ENCODE measurements around the gene ZNF644.

Gene ZNF644

DNA sequence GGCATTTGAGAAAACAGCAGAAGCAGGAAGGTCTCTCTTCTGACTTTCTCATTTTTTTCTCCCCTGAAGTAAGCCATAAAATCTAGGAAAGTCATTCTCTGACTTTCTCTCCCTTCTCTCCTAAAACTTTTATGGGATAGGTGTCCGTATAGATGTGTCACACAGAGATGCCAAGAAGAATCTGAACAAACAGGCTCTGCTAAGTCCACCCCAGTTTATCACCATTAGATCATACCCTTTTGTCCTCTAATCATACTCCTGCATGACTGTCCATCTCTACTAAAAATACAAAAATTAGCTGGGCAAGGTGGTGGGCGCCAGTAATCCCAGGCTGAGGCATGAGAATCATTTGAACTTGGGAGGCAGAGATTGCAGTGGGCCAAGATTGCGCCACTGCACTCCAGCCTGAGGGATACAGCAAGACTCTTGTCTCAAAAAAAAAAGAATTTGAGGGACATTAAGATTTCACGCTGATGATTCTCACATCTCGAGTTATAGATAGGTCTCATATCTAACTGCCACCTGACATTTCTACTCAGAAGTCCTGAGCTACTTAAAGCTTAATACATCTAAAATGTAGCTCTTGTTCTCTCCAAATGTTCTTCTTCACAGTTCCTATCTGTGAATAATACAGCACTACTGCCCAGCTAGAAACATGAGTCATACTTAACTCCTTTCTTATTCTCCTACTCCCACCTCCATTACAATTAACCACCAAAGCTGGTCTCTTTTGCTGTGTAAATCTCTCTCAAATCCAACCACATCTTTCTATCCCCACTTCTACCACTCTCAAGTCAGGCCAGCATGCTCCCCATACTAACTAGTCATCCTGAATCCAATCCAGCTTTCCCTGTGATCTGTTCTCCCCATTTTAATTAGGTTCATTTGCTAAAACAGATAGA is 47.7 kb downstream of the ZNF644 start:
- peaks cover 32% of the 10 kb centered on the region for H3K4me1 Mint-ChIP-seq
- H3K4me3 Mint-ChIP-seq = no peak overlapping the region
- no peaks in the 10 kb centered on the region for H3K9me3 Mint-ChIP-seq
- DNase-seq (ENCODE audit: low spot score in 2 of 2) (no peak), ATAC-seq (peak; percentile 94)
- peaks cover 48% of the 10 kb centered on the region for H3K36me3 Mint-ChIP-seq
- H3K27ac Mint-ChIP-seq = peak overlapping the region; percentile 1

- DNase-seq (ENCODE audit: low spot score in 2 of 2) (no peak), ATAC-seq (no peak)
- Mint-ChIP-seq H3K4me3 (no peak overlapping the region), H3K9me3 (no peaks in the 10 kb centered on the region), H3K36me3 (peaks cover 31% of the 10 kb centered on the region), H3K27ac (no peak overlapping the region), H3K4me1 (peaks cover 50% of the 10 kb centered on the region)
Measured at GRCh38 chr1:90970208-90970607, 51.6 kb downstream of the ZNF644 start.

DNA sequence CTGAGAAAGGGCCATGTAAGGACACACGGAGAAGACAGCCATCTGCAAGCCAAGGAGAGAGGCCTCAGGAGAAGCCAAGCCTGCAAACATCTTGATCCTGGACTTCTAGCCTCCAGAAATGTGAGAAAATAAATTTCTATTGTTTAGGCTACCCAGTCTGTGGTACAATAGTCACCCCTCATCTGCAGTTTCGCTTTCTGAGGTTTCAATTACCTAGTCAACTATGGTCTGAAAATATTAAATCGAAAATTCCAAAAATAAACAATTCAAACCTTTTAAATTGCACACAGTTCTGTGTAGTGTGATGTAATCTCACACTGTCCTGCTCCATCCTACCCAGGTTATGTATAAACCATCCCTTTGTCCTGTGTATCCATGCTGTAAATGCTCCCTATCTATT is 52.6 kb downstream of the ZNF644 start:
- ATAC-seq = no peak
- Mint-ChIP-seq H3K9me3 (no peaks in the 10 kb centered on the region), H3K27ac (peak overlapping the region; percentile 58), H3K4me1 (peaks cover 41% of the 10 kb centered on the region), H3K4me3 (no peak overlapping the region), H3K36me3 (peaks cover 31% of the 10 kb centered on the region)
- DNase-seq (ENCODE audit: low spot score in 2 of 2) = no peak

- Mint-ChIP-seq H3K4me1 (peaks cover 53% of the 10 kb centered on the region), H3K9me3 (no peaks in the 10 kb centered on the region), H3K27ac (no peak overlapping the region), H3K36me3 (no peaks in the 10 kb centered on the region), H3K4me3 (no peak overlapping the region)
- DNase-seq (ENCODE audit: low spot score in 2 of 2) (no peak), ATAC-seq (no peak)
Measured at GRCh38 chr1:90964444-90965035, 57.3 kb downstream of the ZNF644 start.

GRCh38 chr1:90963651-90964050 is 58.2 kb downstream of the ZNF644 start:
- H3K9me3 Mint-ChIP-seq = no peaks in the 10 kb centered on the region
- no peak overlapping the region for H3K27ac Mint-ChIP-seq
- H3K4me3 Mint-ChIP-seq = no peak overlapping the region
- no peaks in the 10 kb centered on the region for H3K36me3 Mint-ChIP-seq
- ATAC-seq (no peak), DNase-seq (ENCODE audit: low spot score in 2 of 2) (no peak)
- peaks cover 49% of the 10 kb centered on the region for H3K4me1 Mint-ChIP-seq

- Mint-ChIP-seq H3K9me3 (no peaks in the 10 kb centered on the region), H3K4me3 (no peak overlapping the region), H3K27ac (no peak overlapping the region), H3K4me1 (peaks cover 53% of the 10 kb centered on the region), H3K36me3 (no peaks in the 10 kb centered on the region)
- ATAC-seq (no peak), DNase-seq (ENCODE audit: low spot score in 2 of 2) (no peak)
Measured at GRCh38 chr1:90963236-90963635, 58.6 kb downstream of the ZNF644 start.

- Mint-ChIP-seq H3K4me3 (no peak overlapping the region), H3K36me3 (peaks cover 21% of the 10 kb centered on the region)
Measured at GRCh38 chr1:90959352-90960206, 62.3 kb downstream of the ZNF644 start.

DNA sequence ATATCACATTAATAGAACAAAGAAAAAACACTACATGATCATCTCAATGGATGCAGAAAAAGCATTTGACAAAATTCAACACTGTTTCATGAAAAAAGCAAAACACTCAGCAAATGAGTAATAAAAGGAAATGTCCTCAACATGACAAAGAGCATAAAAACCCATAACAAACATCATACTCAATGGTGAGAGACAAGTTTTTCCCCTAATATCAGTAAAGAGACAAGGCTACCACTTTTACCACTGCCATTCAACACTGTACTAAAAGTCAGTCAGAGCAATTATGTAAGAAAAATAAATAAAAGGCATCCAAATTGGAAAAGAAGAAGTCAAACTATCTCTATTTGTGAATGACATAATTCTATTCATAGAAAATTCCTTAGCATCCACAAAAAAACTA is 64.3 kb downstream of the ZNF644 start:
- Mint-ChIP-seq H3K4me1 (peaks cover 72% of the 10 kb centered on the region), H3K4me3 (no peak overlapping the region), H3K36me3 (peaks cover 24% of the 10 kb centered on the region), H3K27ac (no peak overlapping the region), H3K9me3 (peaks cover 3% of the 10 kb centered on the region)
- DNase-seq (ENCODE audit: low spot score in 2 of 2) (no peak), ATAC-seq (peak; percentile 57)

More at GRCh38 chr1:90959352-90960206, 62.3 kb downstream of the ZNF644 start:
- H3K9me3 Mint-ChIP-seq = peaks cover 2% of the 10 kb centered on the region
- ATAC-seq = no peak
- no peak for DNase-seq (ENCODE audit: low spot score in 2 of 2)
- H3K27ac Mint-ChIP-seq = no peak overlapping the region
- peaks cover 72% of the 10 kb centered on the region for H3K4me1 Mint-ChIP-seq

DNA sequence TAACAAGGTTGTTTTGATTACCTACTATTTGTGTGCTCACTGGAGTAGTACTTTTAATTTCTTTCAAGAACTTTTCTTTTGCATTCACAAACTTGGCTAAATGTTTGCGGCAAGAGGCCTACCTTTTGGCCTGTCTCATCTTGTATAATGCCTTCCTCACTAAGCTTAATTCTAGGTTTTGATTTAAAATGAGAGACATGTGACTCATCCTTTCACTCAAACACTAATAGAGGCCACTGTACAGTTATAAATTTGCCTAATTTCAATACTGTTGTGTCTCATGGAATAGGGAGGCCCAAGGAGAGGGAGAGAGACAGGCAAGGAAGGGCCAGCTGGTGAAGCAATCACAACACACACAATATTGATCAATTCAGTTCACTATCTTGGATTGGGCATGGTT is 66.1 kb downstream of the ZNF644 start:
- Mint-ChIP-seq H3K27ac (no peak overlapping the region), H3K4me3 (no peak overlapping the region), H3K9me3 (peaks cover 3% of the 10 kb centered on the region), H3K36me3 (peaks cover 24% of the 10 kb centered on the region), H3K4me1 (peaks cover 82% of the 10 kb centered on the region)
- no peak for DNase-seq (ENCODE audit: low spot score in 2 of 2)
- ATAC-seq = no peak

GRCh38 chr1:90952906-90953305 is 68.9 kb downstream of the ZNF644 start:
- Mint-ChIP-seq H3K9me3 (peaks cover 3% of the 10 kb centered on the region), H3K27ac (no peak overlapping the region), H3K4me3 (no peak overlapping the region), H3K36me3 (peaks cover 24% of the 10 kb centered on the region), H3K4me1 (peaks cover 60% of the 10 kb centered on the region)
- ATAC-seq (no peak), DNase-seq (ENCODE audit: low spot score in 2 of 2) (no peak)

DNA sequence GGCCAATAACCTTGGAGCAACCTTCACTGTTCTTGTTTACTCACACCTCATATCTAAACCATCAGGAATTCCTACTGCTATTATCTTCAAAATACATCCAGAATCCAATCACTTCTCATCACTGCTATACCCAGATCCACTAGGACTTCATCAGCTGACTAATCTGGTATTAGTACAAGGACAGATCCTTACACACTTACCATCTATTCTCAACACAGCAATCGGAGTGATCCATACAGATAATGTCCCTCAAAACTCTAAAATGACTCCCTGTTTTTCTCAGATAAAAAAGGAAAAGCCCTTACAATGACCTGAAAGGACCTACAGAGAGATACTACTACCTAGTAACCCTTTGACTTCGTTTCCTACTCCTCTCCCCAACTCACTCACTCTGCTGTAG is 70.8 kb downstream of the ZNF644 start:
- H3K4me1 Mint-ChIP-seq = peaks cover 41% of the 10 kb centered on the region
- H3K36me3 Mint-ChIP-seq = peaks cover 11% of the 10 kb centered on the region
- no peak overlapping the region for H3K27ac Mint-ChIP-seq
- DNase-seq (ENCODE audit: low spot score in 2 of 2) (no peak), ATAC-seq (no peak)
- peaks cover 3% of the 10 kb centered on the region for H3K9me3 Mint-ChIP-seq
- H3K4me3 Mint-ChIP-seq = no peak overlapping the region

DNA sequence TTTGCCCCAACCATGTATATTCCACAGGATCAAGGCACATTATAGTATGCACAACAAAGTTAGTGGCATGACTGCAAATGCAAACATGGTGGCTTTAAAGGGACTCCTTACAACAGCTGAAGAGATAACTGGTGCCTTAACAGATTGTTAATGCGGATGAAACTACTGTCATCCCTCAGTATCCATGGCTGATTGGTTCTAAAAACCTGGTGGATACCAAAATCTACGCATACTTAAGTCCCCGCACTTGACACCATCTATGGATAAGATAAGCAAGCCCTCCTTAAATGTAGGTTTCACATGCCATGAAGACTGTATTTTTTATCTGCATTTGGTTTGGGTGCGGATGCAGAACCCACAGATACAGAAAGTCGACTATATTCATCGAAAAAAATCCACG is 73.5 kb downstream of the ZNF644 start:
- Mint-ChIP-seq H3K36me3 (no peaks in the 10 kb centered on the region), H3K4me3 (no peak overlapping the region), H3K27ac (no peak overlapping the region), H3K4me1 (peaks cover 27% of the 10 kb centered on the region), H3K9me3 (no peaks in the 10 kb centered on the region)
- DNase-seq (ENCODE audit: low spot score in 2 of 2) (no peak), ATAC-seq (no peak)

DNA sequence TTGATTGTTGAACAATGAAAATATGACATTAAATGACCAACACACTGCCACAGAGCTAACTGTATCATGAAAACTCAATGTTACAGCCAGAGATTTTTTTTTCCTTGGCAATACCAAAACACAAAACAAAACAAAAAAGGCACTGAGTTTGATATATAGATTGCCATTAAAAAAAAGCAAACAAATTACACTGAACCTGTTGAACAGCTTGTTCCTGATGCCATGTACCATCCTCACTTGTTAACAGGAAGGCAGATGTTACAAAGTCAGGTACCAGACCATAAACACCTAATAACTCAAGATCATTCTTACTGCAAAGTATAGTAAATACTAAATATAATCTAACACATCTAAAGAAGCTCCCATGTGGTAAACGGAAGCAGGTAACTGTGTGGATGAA is 75.2 kb downstream of the ZNF644 start:
- H3K36me3 Mint-ChIP-seq = peaks cover under 1% of the 10 kb centered on the region
- no peak for DNase-seq (ENCODE audit: low spot score in 2 of 2)
- no peak for ATAC-seq
- no peak overlapping the region for H3K4me3 Mint-ChIP-seq
- H3K9me3 Mint-ChIP-seq = no peaks in the 10 kb centered on the region
- H3K4me1 Mint-ChIP-seq = peaks cover 10% of the 10 kb centered on the region
- H3K27ac Mint-ChIP-seq = no peak overlapping the region

- DNase-seq (ENCODE audit: low spot score in 2 of 2) = no peak
- ATAC-seq = no peak
- Mint-ChIP-seq H3K27ac (no peak overlapping the region), H3K4me1 (peaks cover 6% of the 10 kb centered on the region), H3K4me3 (no peak overlapping the region), H3K9me3 (no peaks in the 10 kb centered on the region), H3K36me3 (peaks cover 13% of the 10 kb centered on the region)
Measured at GRCh38 chr1:90945287-90945686, 76.5 kb downstream of the ZNF644 start.

DNA sequence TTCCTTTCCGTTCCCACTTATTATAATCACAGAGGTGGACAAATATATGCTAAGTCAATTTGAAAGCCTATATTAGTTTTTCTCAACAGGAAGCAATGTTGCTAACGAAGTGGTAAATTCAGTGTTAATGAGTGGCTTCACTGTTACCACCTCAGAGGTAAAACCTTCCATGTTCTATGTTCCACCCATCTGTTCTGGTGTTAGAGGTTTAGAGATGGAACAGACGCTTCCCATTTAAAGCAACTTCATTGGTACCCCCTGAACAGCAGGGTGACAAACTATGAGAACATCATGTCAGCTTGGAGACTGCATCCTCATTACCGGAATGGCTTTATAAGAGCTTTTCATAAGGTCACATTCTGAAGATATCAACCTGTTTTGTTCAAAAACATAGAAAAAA is 77.9 kb downstream of the ZNF644 start:
- H3K4me1 Mint-ChIP-seq = peaks cover 18% of the 10 kb centered on the region
- no peak overlapping the region for H3K4me3 Mint-ChIP-seq
- DNase-seq (ENCODE audit: low spot score in 2 of 2) (no peak), ATAC-seq (no peak)
- H3K27ac Mint-ChIP-seq = no peak overlapping the region
- peaks cover 27% of the 10 kb centered on the region for H3K36me3 Mint-ChIP-seq
- H3K9me3 Mint-ChIP-seq = no peaks in the 10 kb centered on the region
